HG03432 (cell line): ENCODE results near the gene PTK7.
A peak's percentile ranks its signal among the peaks of the same experiment; 100 is the strongest.

Experiments
- ATAC-seq: cut with Tn5 transposase; IDR thresholded peaks from one replicate; pipeline ENCODE4 v1.9.1; 2021; ENCODE audit warnings: mild to moderate bottlenecking, moderate library complexity; ENCODE audit not compliant: unreplicated experiment

The PTK7 gene

GRCh38 chr6:43175676-43176422, 99.7 kb downstream of the PTK7 start:
- ATAC-seq: no peak

DNA sequence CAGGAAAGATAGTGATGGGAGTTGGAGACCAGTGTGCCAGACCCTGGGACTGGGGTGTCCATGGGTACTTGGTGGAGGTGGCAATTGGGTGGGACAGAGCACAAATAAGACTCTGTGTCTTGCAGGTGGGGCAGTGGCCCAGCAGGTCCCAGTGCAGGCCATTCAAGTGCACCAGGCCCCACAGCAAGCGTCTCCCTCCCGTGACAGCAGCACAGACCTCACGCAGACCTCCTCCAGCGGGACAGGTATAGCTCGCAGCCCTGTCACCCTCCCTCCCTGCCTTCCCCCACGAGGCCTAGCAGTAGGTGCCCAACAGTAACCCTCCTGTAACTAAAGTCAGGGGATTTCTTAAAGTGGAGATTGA, 100.3 kb downstream of the PTK7 start:
- no peak for ATAC-seq

- ATAC-seq: no peak
Measured at GRCh38 chr6:43178150-43178549, 102.0 kb downstream of the PTK7 start.

DNA sequence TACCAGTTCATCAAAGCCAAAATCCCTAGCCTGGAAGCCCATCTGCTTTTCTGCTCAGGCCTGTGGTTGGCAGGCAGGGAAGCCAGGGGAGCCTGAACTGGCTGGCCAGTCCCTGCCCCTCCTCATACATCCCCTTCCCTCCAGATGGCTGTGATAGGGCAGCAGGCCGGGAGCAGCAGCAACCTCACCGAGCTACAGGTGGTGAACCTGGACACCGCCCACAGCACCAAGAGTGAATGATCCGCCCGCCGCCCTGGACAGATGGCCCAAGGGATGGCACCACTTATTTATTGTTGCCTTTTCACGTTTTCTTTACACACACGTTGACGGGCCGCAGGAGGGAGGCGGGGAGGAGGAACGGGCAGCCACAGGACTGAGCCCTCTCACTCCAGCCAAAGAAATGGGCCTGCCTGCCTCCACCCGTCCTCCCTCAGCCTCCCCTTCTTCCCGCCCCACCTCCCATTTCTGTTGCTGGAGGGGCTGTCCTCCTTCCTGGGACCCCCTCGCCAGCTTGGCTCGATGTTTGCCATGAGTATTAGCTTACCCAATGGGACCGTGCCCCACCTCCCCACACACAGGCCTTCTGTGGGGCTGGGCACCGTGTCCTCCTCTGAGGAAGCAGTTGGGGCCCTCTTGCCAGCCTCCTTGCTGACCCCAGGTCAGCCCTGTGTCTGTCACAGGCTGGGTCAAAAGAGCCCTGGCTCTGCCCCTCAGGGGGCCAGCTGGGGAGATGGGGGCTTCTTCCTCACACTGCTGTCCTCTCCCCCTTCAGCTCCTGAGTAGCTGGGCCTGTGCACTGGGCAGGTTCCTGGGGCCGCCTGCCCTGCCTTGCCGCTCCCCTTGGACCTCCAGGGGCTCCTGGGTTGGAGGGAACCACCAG, 103.1 kb downstream of the PTK7 start:
- ATAC-seq: no peak

DNA sequence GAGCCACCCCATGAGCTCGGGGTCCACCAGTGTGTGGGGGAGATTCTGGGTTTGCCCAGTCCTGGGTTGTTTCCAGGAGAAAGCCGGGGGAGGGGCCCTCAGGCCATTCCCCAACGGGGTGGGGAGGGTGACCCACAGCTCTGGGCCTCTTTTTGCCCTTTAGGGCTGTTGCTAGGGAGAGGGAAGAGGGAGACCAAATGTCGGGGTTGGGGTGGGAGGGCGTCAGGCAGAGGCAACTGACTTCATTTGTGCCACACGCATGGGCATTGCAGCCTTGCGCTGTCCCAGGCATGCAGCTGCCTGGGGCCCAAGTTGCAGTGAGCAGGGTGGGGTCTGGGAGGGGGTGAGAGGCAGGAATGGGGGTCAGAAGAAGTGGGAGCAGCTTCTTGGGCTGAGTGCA, 103.9 kb downstream of the PTK7 start:
- ATAC-seq: no peak

GRCh38 chr6:43180985-43181384, 104.9 kb downstream of the PTK7 start:
- no peak for ATAC-seq

- ATAC-seq: no peak
Measured at GRCh38 chr6:43181621-43181941, 105.5 kb downstream of the PTK7 start.

- peak; percentile 94 for ATAC-seq
Measured at GRCh38 chr6:43181942-43182860, 106.1 kb downstream of the PTK7 start, which contains the start of gene CUL9. Gene CUL9 (plus strand): TSS chr6:43182196. CDS start chr6:43184311, 2,115 bp downstream.

DNA sequence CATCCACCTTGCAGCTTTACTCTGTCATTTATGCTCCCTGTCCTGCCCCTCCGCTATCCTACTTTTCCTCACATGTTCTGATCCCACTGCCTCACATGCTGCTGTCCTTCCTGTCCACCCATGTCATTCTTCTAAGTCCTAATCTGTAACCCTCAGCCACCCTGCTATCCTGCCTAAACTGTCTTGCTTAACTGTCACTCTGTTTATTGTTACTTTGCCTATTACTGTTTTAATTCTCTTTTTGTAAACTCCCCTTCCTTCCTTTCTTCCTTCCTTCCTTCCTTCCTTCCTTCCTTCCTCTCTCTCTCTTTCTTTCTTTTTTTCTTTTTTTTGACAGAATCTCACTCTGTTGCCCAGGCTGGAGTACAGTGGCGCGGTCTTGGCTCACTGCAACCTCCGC, 107.3 kb downstream of the PTK7 start:
- ATAC-seq: no peak

DNA sequence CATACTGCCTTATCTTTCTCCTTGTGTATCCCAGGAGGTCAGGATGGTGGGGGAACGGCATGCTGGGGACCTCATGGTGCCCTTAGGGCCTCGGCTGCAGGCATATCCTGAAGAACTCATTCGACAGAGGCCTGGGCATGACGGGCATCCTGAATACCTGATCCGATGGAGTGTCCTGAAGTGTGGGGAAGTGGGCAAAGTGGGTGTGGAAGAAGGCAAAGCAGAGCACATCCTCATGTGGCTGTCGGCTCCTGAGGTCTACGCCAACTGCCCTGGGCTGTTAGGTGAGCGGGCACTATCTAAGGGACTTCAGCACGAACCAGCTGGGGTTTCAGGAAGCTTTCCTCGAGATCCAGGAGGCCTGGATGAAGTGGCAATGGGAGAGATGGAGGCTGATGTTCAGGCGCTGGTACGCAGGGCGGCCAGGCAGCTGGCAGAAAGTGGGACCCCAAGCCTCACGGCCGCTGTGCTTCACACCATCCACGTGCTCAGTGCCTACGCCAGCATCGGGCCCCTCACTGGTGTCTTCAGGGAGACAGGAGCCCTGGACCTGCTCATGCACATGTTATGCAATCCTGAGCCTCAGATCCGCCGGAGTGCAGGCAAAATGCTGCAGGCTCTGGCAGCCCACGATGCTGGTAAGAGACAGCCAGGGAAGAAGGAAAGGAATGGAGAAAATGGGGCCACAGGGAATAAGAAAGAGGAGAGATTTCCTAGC, 108.3 kb downstream of the PTK7 start:
- ATAC-seq: no peak

DNA sequence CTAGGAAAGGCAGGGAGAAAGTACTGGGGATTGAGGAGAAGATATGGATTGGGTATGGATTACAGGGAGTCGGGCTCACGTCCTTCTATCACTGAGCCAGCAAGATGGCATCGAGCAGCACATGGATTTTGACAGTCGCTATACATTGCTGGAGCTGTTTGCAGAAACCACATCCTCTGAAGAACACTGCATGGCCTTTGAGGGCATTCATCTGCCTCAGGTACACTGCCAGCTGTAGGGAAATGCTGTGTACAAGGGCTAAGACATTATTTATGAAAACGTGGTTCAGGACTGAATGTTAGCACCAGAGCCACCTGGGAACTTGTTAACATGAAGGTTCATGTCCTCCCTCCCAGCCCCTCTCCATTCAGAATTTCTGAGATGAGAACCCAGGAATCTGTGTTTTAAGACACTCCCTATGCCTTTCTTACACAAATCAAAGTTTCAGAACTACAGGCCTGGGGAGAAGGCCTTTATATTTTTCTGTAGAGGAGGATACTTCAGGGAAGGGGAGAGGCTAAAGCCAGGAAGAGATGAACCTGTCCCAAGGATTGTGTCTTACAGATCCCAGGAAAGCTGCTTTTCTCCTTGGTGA, 109.4 kb downstream of the PTK7 start:
- no peak for ATAC-seq

DNA sequence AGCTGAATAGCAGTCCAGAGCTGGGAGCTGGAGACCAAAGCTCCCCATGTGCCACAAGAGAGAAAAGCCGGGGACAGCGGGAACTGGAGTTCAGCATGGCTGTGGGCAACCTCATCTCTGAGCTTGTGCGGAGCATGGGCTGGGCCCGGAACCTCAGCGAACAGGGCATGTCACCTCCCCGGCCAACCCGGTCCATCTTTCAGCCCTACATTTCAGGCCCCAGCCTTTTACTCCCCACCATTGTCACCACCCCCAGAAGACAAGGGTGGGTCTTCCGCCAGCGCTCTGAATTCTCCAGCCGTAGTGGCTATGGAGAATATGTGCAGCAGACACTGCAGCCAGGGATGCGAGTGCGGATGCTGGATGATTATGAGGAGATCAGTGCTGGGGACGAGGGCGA, 109.9 kb downstream of the PTK7 start:
- no peak for ATAC-seq

DNA sequence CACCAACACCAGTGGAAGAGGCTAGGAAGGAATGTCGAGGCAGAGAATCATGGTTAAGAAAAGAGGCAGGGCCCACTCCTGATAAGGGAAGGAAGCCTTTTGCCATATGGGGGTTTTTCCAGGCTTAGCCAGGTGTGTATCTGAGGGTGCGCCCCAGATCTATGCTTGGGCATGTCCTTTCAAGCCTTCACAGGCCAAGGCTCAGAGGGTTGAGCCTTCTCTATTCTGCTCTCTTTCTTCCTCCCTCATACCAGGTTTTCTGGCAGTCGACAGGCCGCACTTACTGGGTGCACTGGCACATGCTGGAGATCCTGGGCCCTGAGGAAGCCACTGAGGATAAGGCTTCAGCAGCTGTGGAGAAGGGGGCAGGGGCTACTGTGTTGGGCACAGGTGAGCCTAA, 110.6 kb downstream of the PTK7 start:
- ATAC-seq: no peak

GRCh38 chr6:43187821-43188220, 111.7 kb downstream of the PTK7 start:
- ATAC-seq: no peak

GRCh38 chr6:43188426-43188825, 112.3 kb downstream of the PTK7 start:
- no peak for ATAC-seq

DNA sequence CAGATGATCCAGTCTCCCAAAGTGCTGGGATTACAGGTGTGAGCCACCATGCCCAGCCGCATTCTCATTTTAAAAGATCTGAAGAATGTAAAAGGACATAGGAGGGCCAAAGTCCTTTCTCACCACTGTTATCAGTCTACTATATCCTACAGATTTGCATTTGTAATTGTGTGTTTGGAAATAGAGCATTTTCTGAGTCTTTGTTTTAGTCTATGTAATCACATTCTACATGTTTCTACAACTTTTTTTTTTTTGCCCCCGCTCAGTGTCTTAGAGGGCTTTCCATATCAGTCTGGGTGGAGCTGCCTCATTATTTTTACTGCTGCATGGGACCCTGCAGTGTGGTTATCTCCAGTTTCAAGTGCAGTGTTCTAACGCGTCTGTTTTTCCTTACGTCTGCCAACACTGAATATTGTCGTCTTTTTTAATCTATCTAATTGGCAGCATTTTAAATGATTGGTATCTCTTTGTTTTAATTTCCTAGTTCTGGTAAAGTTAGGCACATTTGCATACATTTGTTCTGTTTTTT, 113.7 kb downstream of the PTK7 start:
- ATAC-seq: no peak

DNA sequence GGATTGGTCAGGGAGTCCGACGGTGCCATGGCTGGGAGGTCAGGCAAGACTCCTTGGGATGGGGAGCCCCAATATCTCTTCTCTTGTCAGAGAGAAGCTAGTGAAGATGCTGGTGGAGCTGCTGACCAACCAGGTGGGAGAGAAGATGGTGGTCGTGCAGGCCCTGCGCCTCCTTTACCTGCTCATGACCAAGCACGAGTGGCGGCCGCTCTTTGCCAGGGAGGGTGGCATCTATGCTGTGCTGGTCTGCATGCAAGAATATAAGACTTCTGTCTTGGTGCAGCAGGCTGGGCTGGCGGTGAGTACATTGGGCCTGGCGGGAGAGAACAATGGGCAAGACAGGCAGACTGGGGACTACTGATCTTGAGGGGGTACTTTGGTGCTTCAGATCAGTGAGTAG, 116.8 kb downstream of the PTK7 start:
- ATAC-seq: no peak

- ATAC-seq: no peak
Measured at GRCh38 chr6:43193929-43194328, 117.8 kb downstream of the PTK7 start.

GRCh38 chr6:43196337-43196736, 120.2 kb downstream of the PTK7 start:
- ATAC-seq: no peak

DNA sequence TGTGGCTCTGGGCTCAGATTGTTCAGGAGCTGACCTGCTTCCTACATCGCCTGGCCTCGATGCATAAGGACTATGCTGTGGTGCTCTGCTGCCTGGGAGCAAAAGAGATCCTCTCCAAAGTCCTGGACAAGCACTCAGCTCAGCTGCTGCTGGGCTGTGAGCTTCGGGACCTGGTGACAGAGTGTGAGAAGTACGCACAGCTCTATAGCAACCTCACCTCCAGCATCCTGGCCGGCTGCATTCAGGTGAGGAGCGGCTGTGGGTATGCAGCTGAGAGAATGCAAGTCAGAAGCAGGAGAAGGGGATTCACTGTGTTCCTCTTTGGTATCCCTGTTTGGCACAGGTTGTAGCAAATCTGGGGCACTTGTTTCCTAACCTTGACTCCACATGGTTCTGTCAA, 123.8 kb downstream of the PTK7 start:
- no peak for ATAC-seq
